Stomach smooth muscle (tissue), 2 donors: ENCODE data around the gene SDK2.

Experiments used
- H3K27ac ChIP-seq: one replicate; pipeline ENCODE4 v1.7.0; 2013; ENCODE audit warnings: mild to moderate bottlenecking, low read length, inconsistent platforms
- H3K27me3 ChIP-seq, 2 donors: one replicate each; pipeline ENCODE4 v1.7.0; 2013; ENCODE audit warnings: low read length in 2 of 2; ENCODE audit not compliant: insufficient read depth in 2 of 2, control insufficient read depth in 1 of 2
- H3K36me3 ChIP-seq, 2 donors: one replicate each; pipeline ENCODE4 v1.7.0; 2013; ENCODE audit warnings: low read length in 2 of 2; ENCODE audit not compliant: control insufficient read depth in 2 of 2, insufficient read depth in 2 of 2
- H3K4me1 ChIP-seq: one replicate; pipeline ENCODE4 v1.7.0; 2013; ENCODE audit warnings: low read length; ENCODE audit not compliant: control insufficient read depth, insufficient read depth
- H3K4me3 ChIP-seq, 2 donors: one replicate each; pipeline ENCODE4 v1.7.0; 2013; ENCODE audit warnings: low read length in 2 of 2
- H3K9ac ChIP-seq, 2 donors: one replicate each; pipeline ENCODE4 v1.7.0; 2013; ENCODE audit warnings: low read length in 2 of 2, mild to moderate bottlenecking in 1 of 2
- H3K9me3 ChIP-seq, 2 donors: one replicate each; pipeline ENCODE4 v1.7.0; 2013; ENCODE audit warnings: low read length in 2 of 2; ENCODE audit not compliant: control insufficient read depth in 2 of 2
- donor health status: healthy.
- donor health status: Pancreatic carcinoma.

SDK2 gene

DNA sequence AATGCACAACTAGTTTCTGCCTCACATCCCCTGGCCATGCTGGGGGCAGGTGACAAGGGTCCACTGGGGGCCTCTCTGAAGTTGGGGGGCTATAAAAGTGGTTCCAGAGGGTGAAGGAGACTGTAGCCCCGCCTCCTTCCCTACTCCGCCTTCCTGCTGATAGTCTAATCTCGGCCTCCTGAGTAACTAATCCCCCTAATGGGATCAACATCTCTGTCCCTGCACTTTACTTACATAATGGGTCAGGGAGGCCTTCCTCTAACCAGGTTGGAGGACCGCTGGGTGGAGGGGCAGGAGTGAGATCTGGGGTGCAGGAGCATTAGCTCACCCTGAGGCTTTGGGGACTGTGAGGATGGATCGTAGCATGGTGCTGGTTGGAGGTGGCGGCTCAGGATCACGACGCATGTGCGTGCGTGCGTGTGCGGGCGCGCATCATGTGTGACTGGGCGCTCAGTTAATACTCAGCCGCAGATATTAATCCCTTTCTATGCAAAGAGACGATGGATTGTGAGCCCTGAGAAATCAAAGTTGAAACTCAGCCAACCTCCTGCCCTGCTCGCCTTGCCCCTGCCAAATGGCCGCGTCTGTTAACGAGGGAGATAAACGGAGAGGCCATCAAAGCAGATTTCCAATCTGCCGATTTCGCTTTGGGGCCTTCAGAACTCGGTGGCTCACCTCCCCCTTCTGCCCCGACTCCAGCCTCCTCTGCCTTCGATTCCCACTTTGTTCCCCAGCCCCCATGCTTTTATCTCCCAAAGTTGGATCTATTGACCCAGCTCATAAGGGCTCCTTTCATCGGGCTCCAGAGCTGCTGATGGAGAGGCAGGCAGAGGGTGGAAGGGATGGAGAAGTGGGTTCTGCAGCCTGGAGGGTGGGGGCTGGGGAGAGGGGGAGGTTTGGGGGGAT lies 107.3 kb downstream of the SDK2 start:
- Histone ChIP-seq H3K4me1 (no peaks in the 10 kb centered on the region), H3K36me3 (no peaks in the 10 kb centered on the region), H3K27ac (no peak overlapping the region), H3K4me3 (no peak overlapping the region), H3K9me3 (peaks cover 0 to 3% of the 10 kb centered on the region in 2 donors), H3K9ac (no peak overlapping the region), H3K27me3 (peaks cover 0 to 2% of the 10 kb centered on the region in 2 donors)

DNA sequence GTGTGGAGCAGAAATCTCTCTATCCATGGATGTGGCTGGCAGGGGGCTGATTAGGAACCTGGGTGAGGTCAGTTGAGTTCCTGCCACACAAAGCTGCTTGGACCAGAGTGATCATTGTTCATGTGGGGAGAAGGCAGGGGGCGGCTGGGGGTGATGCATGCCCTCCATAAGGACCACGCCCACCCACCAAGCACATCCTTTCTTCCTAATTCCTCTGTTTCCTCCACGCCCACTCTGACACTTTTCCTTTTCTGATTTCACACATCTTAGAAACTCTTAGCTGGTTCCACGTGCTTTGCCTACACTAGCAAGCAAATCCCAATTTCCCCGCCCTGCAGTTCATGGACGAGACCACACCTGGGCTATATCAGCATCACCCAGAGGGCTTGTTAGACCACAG lies 108.5 kb downstream of the SDK2 start:
- Histone ChIP-seq H3K4me3 (no peak overlapping the region), H3K27ac (no peak overlapping the region), H3K9me3 (peaks cover 0 to 3% of the 10 kb centered on the region in 2 donors), H3K4me1 (no peaks in the 10 kb centered on the region), H3K36me3 (no peaks in the 10 kb centered on the region), H3K9ac (no peak overlapping the region), H3K27me3 (no peaks in the 10 kb centered on the region)

DNA sequence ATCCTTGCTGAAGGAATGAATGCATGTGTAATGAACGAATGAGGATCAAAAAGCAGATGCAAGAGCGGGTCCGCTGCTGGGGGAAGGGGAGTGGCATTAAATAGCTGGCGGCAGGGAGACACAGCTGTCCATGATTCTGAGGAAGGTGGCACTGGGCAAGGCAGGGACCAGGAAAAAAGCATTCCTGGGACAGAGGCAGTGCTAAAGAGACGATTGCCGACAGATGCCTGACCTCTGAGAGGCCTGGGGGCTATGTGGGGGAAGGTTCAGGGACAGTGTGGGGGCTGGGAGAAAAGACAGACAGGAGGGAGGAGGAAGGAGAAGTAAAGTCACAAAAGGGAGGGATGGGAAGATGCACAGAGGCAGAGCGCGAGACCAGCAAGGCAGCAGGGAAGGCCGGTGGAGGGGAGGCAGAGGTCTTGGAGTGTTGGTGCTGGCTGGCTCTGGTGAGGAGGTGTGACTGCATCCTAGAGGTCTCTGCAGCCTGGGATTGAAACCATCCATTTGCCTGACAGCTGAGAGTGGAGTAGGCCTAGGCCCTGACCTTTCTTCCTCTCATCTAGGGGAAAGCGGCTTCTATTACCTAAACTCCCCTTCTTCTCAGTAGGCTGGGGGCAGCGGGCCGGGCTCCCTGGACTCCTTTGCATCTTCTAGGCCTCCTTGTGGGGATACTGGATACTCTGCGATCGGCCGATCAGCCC lies 109.9 kb downstream of the SDK2 start:
- Histone ChIP-seq H3K27me3 (no peaks in the 10 kb centered on the region), H3K36me3 (no peaks in the 10 kb centered on the region), H3K27ac (no peak overlapping the region), H3K4me3 (no peak overlapping the region), H3K4me1 (no peaks in the 10 kb centered on the region), H3K9me3 (peaks cover 0 to 3% of the 10 kb centered on the region in 2 donors), H3K9ac (no peak overlapping the region)

DNA sequence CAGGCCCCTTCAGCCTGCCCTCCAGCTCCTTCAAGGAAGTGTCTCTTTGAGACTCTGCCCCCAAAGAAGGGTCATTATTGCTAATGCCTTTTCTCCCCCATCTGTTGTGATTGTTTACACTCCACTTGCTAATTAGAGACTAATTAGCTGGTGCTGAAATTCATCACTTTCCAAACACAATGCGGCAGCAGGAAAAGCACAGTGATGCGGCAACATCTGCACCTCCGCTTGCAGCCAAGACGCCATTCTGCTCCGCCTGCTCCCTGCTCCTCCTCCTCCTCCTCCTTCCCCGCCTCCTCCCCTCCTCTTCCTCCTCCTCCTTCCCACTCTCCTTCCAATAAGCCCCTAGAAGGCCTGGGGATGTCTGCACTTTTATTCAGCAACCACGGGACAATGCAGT lies 110.5 kb downstream of the SDK2 start:
- Histone ChIP-seq H3K4me3 (no peak overlapping the region), H3K36me3 (no peaks in the 10 kb centered on the region), H3K27me3 (no peaks in the 10 kb centered on the region), H3K9ac (no peak overlapping the region), H3K4me1 (no peaks in the 10 kb centered on the region), H3K9me3 (peaks cover 0 to 3% of the 10 kb centered on the region in 2 donors), H3K27ac (no peak overlapping the region)

DNA sequence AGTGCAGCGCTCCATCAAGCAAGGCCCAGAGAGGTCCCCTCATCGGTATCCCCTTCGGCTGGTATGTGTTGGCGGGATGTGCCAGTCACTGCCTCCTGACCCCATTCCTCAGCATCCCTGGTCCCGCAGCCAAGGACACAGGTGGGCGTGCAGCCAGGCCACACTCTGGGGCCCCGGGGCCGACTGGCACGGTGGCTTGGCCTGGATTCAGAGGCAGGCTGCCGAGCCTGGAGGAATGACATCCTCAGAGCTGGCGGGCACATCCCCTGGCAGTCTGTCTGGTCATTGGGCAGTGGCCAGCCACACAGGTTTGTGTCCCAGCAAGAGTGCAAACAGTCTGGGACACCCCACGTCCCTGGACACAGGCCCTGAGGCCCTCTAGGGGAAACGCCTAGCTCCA lies 111.1 kb downstream of the SDK2 start:
- Histone ChIP-seq H3K27ac (no peak overlapping the region), H3K9me3 (peaks cover 0 to 3% of the 10 kb centered on the region in 2 donors), H3K9ac (no peak overlapping the region), H3K27me3 (no peaks in the 10 kb centered on the region), H3K4me1 (no peaks in the 10 kb centered on the region), H3K4me3 (no peak overlapping the region), H3K36me3 (no peaks in the 10 kb centered on the region)

DNA sequence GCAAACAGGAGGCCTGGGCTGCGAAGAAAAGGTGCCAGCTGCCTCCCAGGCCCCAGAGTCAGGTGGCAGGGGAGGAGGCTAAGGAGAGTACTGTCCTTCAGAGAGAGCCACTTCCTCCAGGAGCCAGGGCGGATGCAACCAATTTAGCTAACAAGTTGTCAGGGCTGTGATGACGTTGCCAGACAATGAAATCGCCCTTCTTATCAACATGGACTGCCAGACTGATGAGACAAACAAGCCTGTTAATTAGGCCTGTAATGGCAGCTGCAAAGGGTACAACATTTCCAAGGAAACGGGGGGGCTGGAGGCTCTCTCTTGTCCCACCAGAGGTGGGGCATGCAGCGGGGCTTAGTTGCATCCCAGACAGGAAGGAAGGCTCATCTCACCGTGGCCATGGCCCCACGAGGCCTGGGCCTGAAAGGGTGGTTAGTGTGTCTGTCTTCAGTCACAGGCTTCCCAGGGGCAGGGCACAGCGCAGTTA lies 111.8 kb downstream of the SDK2 start:
- Histone ChIP-seq H3K4me1 (no peaks in the 10 kb centered on the region), H3K9ac (no peak overlapping the region), H3K9me3 (peaks cover 0 to 3% of the 10 kb centered on the region in 2 donors), H3K27ac (no peak overlapping the region), H3K27me3 (no peaks in the 10 kb centered on the region), H3K36me3 (no peaks in the 10 kb centered on the region), H3K4me3 (no peak overlapping the region)

DNA sequence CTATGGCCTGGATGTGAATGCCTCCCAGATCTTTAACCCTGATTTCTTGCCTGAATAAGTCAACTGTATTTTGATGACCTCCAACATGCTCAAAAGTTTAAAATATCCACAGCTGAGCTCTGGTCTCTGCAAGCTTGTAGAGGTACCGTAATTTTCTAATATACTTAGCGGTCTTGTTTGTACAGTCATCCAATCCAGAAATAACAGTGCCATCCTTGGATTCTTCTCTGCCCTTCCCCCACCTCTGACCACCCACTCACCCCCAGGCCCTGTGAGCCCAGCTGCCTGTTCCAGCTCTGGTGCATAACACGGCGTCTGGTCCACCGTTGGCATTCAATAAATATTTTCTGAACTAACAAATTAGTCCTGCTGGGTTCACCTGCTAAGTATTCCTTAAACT lies 113.1 kb downstream of the SDK2 start:
- Histone ChIP-seq H3K4me1 (no peaks in the 10 kb centered on the region), H3K27ac (no peak overlapping the region), H3K9me3 (peaks cover 0 to 3% of the 10 kb centered on the region in 2 donors), H3K4me3 (no peak overlapping the region), H3K9ac (no peak overlapping the region), H3K27me3 (no peaks in the 10 kb centered on the region), H3K36me3 (no peaks in the 10 kb centered on the region)

DNA sequence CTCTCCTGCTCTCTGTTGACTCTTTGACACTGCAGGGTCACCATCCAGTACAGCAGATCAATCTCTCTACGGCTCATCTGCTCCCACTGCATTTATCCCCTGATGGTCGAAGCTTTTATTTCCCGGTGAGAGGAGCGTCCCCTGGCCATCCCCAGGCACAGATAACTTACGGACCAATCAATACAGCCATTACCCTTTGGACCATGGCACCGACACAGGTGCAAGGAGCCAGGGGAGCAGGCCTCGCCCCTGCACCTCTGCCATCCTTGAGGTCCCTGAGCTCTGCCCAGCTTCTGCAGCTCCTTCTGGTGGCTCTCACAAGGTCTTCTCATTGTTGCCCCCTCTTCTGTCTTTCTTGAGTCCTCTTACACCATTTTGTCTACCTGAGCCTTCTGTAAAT lies 115.6 kb downstream of the SDK2 start:
- no peak overlapping the region for H3K27ac ChIP-seq
- H3K9me3 ChIP-seq: no peaks in the 10 kb centered on the region
- no peaks in the 10 kb centered on the region for H3K36me3 ChIP-seq
- no peak overlapping the region for H3K4me3 ChIP-seq
- no peak overlapping the region for H3K9ac ChIP-seq
- H3K27me3 ChIP-seq: no peaks in the 10 kb centered on the region
- no peaks in the 10 kb centered on the region for H3K4me1 ChIP-seq

DNA sequence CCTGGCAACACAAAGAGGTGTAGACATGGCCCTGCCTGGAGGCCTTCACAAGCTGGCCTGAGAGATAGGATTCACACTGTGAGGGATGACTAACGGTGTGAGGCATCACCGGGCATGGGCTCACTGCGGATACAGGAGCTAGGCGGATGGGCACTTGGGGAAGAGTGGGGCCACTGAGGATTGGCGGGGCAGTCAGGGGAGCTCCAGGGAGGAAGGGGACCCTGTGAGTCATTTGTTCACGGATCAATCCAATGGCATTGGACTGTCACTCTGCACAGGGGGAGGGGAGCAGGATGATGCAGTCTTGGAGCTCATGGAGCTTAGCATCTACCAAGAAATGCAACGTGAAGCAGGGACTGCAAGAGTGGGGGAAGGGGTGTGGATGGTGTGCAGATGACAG lies 117.3 kb downstream of the SDK2 start:
- Histone ChIP-seq H3K27ac (no peak overlapping the region), H3K9me3 (no peaks in the 10 kb centered on the region), H3K4me1 (no peaks in the 10 kb centered on the region)

DNA sequence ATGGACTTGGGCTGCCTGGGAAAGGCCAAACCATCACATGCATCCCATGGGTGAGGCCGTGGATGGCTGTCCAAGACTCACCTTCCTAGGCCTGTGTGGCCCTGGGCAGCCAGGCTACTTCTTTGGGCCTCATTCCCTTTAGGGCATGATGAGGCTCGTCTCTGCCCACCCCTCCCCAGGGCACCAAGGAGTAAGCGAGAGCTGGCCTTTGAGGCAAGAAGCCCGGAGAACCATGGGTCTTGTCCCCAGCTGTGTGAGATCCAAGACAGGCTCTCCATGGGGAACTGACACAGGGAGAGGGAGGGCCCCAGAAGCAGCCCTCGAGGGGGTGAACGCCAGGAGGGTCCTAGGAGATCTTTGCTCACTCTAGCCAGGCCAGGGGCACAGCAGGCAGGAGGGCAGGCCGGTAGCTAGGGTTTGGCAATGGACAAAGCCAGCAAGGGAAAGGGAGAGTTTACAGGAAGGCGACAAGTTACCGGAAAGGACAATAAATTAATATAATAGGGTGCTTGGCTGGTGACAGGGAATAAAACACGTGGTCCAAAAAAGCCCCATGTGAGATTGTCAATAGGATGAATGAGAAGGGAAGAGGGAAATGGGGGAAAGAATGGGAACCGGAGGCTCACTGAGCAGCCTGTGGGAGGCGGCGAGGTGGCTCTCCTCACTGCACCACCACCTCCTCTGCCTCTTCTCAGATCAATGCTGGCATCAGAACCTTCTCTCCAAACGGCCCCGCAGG lies 119.1 kb downstream of the SDK2 start:
- H3K9ac ChIP-seq: no peak overlapping the region
- H3K36me3 ChIP-seq: no peaks in the 10 kb centered on the region
- no peaks in the 10 kb centered on the region for H3K9me3 ChIP-seq
- H3K27me3 ChIP-seq: no peaks in the 10 kb centered on the region
- H3K4me1 ChIP-seq: no peaks in the 10 kb centered on the region
- no peak overlapping the region for H3K4me3 ChIP-seq
- H3K27ac ChIP-seq: no peak overlapping the region

More for the DNA sequence above, 117.3 kb downstream of the SDK2 start:
- H3K9ac ChIP-seq: no peak overlapping the region
- H3K4me3 ChIP-seq: no peak overlapping the region
- H3K36me3 ChIP-seq: no peaks in the 10 kb centered on the region
- H3K27me3 ChIP-seq: no peaks in the 10 kb centered on the region
